WTC11 (cell line): ENCODE measurements around the gene C15orf39.

Experiments
- FOXK1 ChIP-seq: sonication (generic); formaldehyde crosslinking; IDR thresholded peaks from 2 replicates; pipeline ENCODE4 v1.8.0; 2022; ENCODE audit warnings: mild to moderate bottlenecking, moderate library complexity, missing genetic modification reagents
- IRF2 ChIP-seq: sonication (generic); formaldehyde crosslinking; IDR thresholded peaks from 2 replicates; pipeline ENCODE4 v1.8.0; 2022; ENCODE audit warnings: low read depth, missing genetic modification reagents, borderline replicate concordance
- MXD4 ChIP-seq: fragments of 250-450 bp; sonication (Bioruptor Pico); IDR thresholded peaks from 2 replicates; pipeline ENCODE4 v1.8.0; 2021; ENCODE audit warnings: mild to moderate bottlenecking, moderate library complexity, borderline replicate concordance
- NR3C1 ChIP-seq: sonication (generic); formaldehyde crosslinking; conservative IDR thresholded peaks from 2 replicates; pipeline ENCODE4 v1.8.1; 2023; ENCODE audit warnings: low read depth, mild to moderate bottlenecking, missing genetic modification reagents
- SP1 ChIP-seq: sonication (generic); formaldehyde crosslinking; conservative IDR thresholded peaks from 2 replicates; pipeline ENCODE4 v1.8.1; 2022; ENCODE audit warnings: missing genetic modification reagents
- TCF7 ChIP-seq: sonication (generic); formaldehyde crosslinking; IDR thresholded peaks from 2 replicates; pipeline ENCODE4 v1.8.0; 2022; ENCODE audit warnings: mild to moderate bottlenecking, low read depth, missing genetic modification reagents, moderate library complexity
- TF ChIP-seq, protein P1 (sequence below): sonication (generic); formaldehyde crosslinking; IDR thresholded peaks from 2 replicates; pipeline ENCODE4 v1.8.0; 2023; ENCODE audit warnings: missing genetic modification reagents
- TF ChIP-seq, protein P2 (sequence below): fragments of 200-600 bp; IDR thresholded peaks from 2 replicates; pipeline ENCODE4 v1.8.0; 2022; ENCODE audit warnings: antibody characterized with exemption
- TF ChIP-seq, protein P3 (sequence below): sonication (generic); formaldehyde crosslinking; IDR thresholded peaks from 2 replicates; pipeline ENCODE4 v1.8.1; 2023; ENCODE audit warnings: mild to moderate bottlenecking, missing genetic modification reagents, moderate library complexity

DNA sequence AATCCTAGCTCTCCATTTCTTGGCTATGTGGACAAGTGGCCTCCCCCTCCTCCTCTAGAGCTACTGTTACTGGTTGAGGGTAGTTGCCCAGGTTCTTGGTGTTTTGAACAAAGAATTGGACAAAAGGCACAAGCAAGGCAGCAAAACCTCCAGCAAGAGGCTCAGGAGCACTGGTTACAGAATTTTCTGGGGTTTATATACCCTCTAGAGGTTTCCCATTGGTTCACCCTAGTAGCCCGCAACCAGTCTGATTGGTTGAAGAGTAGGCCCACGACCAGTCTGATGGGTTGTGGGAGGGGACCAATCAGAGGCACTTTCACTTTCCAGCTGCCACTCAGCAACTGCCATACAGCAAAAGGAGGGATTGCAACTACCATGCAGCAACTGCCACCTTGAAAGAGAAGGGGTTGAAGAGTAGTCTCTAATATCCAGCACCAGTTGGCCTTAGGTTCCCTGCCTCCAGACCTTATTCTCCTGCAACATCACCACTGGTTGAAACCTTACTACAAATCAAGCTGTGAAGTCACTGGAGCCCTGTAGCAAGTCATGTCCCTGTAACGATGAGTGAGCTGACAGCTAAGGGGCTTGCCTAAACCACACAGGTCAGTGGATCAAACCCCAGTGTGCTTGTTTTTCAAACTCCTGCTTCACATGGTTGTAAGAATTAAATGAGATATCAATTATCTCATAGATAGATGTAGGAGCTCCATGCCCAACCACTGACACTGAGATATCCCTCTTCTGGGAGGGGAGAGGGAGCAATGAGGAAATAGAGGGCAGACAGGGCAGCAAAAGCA lies 2.9 kb upstream of the C15orf39 start:
- no peak for TF ChIP-seq FOXK1
- TF ChIP-seq IRF2 (CRISPR knock-in tag), result no peak
- TF ChIP-seq NR3C1 (CRISPR knock-in tag), result no peak
- TF ChIP-seq SP1 (CRISPR knock-in tag), result no peak
- TF ChIP-seq, protein P1, sequence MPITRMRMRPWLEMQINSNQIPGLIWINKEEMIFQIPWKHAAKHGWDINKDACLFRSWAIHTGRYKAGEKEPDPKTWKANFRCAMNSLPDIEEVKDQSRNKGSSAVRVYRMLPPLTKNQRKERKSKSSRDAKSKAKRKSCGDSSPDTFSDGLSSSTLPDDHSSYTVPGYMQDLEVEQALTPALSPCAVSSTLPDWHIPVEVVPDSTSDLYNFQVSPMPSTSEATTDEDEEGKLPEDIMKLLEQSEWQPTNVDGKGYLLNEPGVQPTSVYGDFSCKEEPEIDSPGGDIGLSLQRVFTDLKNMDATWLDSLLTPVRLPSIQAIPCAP (CRISPR knock-in tag), result no peak
- TF ChIP-seq, protein P2, sequence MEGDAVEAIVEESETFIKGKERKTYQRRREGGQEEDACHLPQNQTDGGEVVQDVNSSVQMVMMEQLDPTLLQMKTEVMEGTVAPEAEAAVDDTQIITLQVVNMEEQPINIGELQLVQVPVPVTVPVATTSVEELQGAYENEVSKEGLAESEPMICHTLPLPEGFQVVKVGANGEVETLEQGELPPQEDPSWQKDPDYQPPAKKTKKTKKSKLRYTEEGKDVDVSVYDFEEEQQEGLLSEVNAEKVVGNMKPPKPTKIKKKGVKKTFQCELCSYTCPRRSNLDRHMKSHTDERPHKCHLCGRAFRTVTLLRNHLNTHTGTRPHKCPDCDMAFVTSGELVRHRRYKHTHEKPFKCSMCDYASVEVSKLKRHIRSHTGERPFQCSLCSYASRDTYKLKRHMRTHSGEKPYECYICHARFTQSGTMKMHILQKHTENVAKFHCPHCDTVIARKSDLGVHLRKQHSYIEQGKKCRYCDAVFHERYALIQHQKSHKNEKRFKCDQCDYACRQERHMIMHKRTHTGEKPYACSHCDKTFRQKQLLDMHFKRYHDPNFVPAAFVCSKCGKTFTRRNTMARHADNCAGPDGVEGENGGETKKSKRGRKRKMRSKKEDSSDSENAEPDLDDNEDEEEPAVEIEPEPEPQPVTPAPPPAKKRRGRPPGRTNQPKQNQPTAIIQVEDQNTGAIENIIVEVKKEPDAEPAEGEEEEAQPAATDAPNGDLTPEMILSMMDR, result no peak
- TF ChIP-seq MXD4 (CRISPR knock-in tag), result no peak
- TF ChIP-seq, protein P3, sequence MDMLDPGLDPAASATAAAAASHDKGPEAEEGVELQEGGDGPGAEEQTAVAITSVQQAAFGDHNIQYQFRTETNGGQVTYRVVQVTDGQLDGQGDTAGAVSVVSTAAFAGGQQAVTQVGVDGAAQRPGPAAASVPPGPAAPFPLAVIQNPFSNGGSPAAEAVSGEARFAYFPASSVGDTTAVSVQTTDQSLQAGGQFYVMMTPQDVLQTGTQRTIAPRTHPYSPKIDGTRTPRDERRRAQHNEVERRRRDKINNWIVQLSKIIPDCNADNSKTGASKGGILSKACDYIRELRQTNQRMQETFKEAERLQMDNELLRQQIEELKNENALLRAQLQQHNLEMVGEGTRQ (CRISPR knock-in tag), result no peak
- no peak for TF ChIP-seq TCF7
